Measurements from ENCODE around the gene BNIP2.

The BNIP2 gene

DNA sequence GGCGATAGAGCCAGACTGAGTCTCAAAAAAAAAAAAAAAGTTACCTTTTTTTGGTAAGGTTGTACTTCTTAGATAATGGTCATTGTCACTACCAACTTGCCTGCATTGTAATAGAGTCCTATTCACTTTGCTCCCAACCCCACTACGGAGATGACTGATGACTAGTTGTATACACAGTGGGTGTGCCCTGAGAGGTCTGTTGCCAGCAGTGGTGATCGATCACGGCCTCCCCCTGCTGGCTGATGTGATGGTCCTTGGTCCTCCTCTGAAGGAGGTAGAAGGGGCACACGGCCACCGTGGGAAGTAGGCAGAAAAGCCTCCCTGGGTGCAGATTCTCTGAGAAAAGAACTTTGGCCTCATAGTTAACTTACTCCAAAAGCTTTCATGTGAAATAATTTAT, 66.8 kb downstream of the BNIP2 start:
- DNase-seq = peak; percentile 63 to 76 (median 68)

DNA sequence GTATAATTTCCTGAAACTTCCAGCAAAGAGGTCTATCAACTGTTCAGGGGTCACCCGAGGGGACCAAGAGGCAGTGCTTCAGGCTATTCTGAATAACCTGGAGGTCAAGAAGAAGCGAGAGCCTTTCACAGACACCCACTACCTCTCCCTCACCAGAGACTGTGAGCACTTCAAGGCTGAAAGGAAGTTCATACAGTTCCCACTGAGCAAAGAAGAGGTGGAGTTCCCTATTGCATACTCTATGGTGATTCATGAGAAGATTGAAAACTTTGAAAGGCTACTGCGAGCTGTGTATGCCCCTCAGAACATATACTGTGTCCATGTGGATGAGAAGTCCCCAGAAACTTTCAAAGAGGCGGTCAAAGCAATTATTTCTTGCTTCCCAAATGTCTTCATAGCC, 70.7 kb downstream of the BNIP2 start:
- peak; percentile 37 to 50 (median 38) for DNase-seq

DNA sequence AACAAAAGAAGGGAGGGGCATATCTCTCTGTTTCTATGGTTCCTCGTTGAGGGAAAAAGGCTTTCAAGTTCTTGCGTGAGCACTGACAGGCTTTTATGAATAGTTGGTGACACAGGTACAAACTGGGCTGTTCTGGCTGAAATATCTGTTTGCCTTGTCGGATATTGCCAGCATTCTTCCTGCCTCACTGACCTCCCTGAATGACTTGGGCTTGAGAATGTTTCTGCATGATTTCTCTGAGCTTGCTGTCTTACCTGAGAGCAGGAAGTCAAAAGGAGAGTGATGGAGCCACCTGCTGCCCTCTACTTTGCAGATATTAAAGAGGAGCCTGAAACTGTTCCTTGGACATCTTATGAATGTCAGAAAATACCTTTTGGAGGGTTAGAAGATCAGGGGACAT, 72.7 kb downstream of the BNIP2 start:
- DNase-seq = no peak

DNA sequence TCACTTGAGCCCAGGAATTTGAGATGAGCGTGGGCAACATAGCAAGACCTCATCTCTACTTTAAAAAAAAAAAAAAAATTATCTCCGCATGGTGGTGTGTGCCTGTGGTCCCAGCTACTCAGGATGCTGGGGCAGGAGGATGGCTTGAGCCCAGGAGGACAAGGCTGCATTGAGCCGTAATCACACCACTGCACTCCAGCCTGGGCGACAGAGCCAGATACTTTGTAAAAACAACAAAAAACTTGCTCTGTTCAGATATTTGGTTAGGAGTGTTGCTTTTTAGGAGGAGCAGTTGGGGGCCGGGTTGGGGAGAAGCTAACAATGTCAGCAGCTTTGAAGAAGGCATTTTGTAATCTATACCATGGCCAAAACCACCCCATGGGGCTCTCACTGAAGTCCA, 73.5 kb downstream of the BNIP2 start:
- DNase-seq = no peak

DNA sequence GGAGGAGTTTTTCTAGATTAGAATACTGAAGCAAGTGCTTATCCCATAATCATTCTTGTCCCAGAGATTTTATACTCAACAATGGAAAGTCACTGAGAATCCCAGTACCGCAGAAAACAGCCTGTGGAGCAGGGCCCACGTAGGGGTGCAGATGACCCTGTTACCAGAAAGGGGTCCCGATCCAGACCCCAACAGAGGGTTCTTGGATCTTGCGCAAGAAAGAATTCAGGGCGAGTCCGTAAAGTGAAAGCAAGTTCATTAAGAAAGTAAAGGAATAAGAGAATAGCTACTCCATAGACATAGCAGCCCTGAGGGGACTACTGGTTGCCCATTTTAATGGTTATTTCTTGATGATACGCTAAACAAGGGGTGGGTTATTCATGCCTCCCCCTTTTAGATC, 75.0 kb downstream of the BNIP2 start:
- DNase-seq = no peak

DNA sequence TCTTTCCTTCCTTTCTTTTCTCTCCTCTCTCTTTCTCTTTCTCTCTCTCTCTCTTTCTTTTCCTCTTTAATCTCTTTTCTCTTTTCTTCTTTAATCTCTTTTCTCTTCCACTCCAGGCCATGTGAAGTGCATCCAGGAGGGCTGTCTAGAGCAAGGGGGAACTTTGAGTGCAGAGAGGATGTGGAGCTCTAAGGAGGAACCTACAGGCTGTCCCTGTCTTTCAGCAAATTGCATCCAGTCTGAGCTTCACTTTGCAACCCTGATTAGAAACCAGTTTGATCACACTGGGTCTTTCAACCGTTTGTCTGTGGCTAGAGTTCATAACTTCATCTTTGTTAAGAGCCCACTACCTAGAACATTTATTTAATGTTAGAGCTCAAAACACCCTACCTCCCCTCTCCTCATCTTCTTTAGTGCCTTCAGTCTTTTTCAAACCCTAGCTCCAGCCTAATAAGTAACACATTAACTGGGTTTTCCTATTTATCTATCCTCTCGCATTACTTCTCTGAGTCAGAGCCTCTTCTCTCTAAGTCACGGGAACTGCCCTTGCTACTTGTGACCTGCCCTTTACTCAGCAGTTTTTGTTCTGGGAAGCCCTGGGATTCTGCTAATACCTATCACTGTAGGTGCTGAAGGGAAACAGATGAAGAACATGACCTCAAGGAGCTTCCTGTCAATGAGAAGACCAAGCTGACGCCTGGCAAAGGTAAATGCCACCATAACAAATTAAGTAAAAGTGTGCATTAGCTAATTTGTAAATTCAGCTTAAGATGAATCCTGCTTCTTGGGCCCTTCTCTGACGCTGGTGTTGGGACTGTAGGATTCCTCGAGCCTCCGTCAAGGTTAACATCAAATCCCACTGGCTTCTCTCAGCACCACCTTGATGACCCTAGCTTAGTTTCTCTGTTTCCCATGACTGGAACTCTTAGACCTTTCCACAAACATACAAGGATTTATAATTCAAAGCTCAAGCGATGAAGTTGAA, 77.6 kb downstream of the BNIP2 start, which contains the start of gene GCNT3:
Gene GCNT3 (plus strand): TSS at position 508 of the 985 bp plus-strand sequence. CDS start 6,456 bp downstream, outside the sequence.
- peak; percentile 28 to 35 (median 31) for DNase-seq

DNA sequence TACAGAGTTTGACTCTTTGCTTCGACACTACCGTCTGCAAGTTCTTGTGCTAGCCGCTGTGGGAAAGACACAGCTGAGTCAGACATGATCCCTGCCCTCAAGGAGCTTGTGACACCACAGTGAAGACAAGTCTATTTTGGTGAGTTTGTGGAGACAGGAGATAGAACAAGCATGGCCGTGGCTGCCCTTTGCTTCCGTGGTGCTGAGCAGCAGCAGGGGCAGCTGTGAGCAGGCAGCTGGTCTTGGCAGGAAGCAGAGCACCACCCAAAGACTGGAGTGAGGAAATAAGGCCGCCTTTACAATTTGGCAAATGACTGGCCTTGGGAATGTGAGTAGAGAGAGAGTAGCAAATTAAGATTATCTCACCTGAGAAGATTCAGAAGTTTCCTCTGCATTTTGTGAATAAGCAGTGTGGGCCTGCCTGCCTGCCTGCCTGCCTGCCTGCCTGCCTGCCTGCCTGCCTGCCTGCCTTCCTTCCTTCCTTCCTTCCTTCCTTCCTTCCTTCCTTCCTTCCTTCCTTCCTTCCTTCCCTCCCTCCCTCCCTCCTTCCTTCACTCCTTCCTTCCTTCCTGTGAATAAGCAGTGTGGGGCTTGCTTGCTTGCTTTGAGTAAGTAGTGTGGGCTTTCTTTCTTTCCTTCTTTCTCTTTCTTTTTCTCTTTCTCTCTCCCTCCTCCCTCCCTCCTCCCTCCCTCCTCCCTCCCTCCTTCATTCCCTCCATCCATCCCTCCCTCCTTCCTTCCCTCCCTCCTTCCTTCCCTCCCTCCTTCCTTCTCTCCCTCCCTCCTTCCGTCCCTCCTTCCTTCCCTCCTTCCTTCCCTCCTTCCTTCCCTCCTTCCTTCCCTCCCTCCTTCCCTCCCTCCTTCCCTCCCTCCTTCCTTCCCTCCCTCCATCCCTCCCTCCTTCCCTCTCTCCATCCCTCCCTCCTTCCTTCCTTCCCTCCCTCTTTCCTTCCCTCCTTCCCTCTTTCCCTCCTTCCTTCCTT, 79.1 kb downstream of the BNIP2 start:
- no peak for DNase-seq
